ACC112 (cell line): ENCODE measurements around the gene PLCH2.

Experiments
- H2AFZ ChIP-seq: fragments of 200-600 bp; sonication (generic); one replicate; pipeline ENCODE4 v1.6.0; 2017; ENCODE audit warnings: antibody characterized with exemption, low read length; ENCODE audit not compliant: unreplicated experiment
- H3K27ac ChIP-seq: fragments of 200-600 bp; sonication (generic); 2 replicates; pipeline ENCODE4 v1.5.1; 2014; ENCODE audit warnings: low read depth, mild to moderate bottlenecking, antibody characterized with exemption, low read length, moderate library complexity
- H3K27me3 ChIP-seq: fragments of 200-600 bp; sonication (generic); 2 replicates; pipeline ENCODE4 v1.6.1; 2014; ENCODE audit warnings: mild to moderate bottlenecking, antibody characterized with exemption, low read length, moderate library complexity, mixed read lengths; ENCODE audit not compliant: insufficient read depth
- H3K36me3 ChIP-seq: fragments of 200-600 bp; sonication (generic); 2 replicates; pipeline ENCODE4 v1.6.1; 2016; ENCODE audit warnings: mild to moderate bottlenecking, antibody characterized with exemption, low read length, moderate library complexity, mixed read lengths; ENCODE audit not compliant: insufficient read depth
- H3K4me1 ChIP-seq: fragments of 200-600 bp; sonication (generic); one replicate; pipeline ENCODE4 v1.6.1; 2016; ENCODE audit warnings: low read length, mixed read lengths; ENCODE audit not compliant: insufficient read depth, unreplicated experiment, control insufficient read depth
- H3K4me3 ChIP-seq: fragments of 200-600 bp; sonication (generic); 2 replicates; pipeline ENCODE4 v1.5.1; 2014; ENCODE audit warnings: mild to moderate bottlenecking, low read depth, low read length
- H3K79me2 ChIP-seq: fragments of 200-600 bp; sonication (generic); one replicate; pipeline ENCODE4 v1.6.0; 2016; ENCODE audit warnings: low read length; ENCODE audit not compliant: control insufficient read depth, unreplicated experiment, insufficient read depth

The PLCH2 gene

DNA sequence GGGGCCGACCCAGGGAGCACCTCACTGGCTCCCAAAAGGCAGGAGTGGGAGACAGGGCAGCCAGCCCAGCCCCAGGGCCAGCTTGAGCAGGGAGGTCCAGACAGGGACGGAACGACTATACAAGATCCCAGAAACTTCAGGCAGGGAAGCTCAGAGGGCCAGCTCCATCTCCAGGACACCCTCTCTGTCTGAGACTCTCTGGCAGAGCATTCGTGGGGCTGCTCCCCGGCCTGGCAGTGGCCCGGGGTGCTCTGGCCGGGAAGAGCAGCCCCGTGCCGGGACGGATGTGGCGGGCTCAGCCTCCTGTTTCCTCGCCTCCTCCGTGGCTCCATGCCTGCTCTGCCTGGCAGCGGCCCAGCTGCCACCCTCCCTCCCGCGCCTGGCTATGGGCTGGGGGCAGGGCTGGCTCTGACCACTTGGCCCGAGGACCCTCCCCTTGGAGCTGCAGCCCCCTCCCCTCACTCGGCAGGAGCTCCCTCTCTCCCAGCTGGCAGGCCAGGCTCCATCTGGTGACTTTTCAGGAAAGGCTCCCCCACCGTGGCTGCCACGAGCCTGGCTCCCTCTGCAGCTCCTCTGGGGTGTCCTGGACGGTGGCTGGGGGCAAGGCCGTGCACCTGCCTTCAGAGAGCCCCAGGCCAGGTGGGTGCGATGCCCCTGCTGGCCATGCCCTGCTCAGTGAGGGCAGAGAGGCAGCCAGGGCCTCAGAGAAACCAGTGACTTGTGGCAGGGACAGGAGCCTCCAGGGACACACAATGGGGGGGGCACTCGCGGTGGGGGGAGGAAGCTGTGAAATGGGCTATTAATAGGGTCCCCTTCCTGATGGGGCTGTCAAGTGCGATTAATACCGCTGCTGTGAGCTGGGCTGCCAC is 5.6 kb upstream of the PLCH2 start:
- Histone ChIP-seq H3K36me3 (no peaks in the 10 kb centered on the region), H3K4me3 (no peak overlapping the region), H3K4me1 (no peaks in the 10 kb centered on the region), H3K27me3 (peaks cover 26% of the 10 kb centered on the region), H2AFZ (no peak overlapping the region), H3K27ac (no peak overlapping the region), H3K79me2 (no peaks in the 10 kb centered on the region)

DNA sequence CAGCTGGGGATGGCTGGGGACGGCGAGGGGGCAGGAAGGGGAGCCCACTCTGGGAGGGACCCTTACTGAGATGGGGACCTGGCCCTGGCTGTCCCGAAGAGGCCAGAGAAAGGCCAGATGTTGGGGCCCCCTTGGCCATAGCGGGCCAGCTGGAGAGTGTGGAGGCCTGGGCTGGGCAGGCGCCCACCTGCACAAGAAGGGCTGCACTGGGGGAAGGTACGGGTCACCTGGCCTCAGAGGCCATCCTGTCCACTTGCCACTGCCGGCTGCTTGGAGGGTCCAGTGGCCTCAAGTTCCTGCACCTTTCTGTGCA is 5.0 kb upstream of the PLCH2 start:
- H3K27me3 ChIP-seq: peaks cover 20% of the 10 kb centered on the region; the same call in 1 of the 2 replicates
- H3K4me3 ChIP-seq: no peak overlapping the region
- no peak overlapping the region for H2AFZ ChIP-seq
- no peaks in the 10 kb centered on the region for H3K36me3 ChIP-seq
- H3K27ac ChIP-seq: no peak overlapping the region
- H3K4me1 ChIP-seq: no peaks in the 10 kb centered on the region
- no peaks in the 10 kb centered on the region for H3K79me2 ChIP-seq

DNA sequence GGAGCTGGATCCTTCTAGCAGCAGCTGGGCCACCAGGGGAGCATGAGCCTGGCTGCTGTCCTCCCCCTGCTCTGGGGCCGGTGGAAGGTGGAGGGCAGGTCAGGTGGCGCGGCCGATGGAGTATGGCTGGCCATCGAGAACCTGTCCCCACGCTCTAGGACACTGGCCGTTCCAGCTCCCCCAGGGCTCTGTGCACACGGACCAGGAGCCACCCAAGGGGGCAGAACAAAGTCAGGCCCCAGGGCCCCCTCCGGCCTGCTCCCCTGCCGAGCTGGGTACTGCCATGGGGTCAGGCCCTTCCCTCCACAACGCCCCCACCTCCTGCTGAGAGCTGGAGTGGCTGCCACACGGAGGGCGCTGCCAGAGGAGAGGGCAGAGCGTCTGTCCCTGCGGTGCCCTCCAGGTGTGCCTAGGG is 4.5 kb upstream of the PLCH2 start:
- H3K79me2 ChIP-seq: no peaks in the 10 kb centered on the region
- no peak overlapping the region for H2AFZ ChIP-seq
- H3K27ac ChIP-seq: no peak overlapping the region
- no peaks in the 10 kb centered on the region for H3K4me1 ChIP-seq
- H3K27me3 ChIP-seq: peaks cover 16% of the 10 kb centered on the region; the same call in 1 of the 2 replicates
- H3K4me3 ChIP-seq: no peak overlapping the region
- no peaks in the 10 kb centered on the region for H3K36me3 ChIP-seq

DNA sequence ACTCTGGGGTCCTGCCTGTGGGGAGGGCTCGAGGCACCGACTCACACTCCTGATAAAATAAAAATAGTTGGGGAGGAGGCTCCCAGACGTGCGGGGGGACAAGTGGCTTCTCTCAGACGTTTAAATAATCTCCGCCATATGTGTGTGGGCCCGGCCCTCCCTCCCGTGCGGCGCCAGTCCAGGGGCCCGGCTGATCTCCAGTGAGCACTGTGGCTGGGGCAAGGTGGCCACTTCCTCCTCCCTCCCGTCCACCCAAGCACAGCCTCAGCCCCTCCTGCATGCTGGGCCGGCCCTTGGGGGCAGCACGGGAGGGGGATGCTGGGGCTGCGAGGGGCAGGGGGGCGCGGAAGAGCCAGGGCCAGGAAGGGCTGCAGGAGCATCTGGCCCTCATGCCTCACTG is 4.0 kb upstream of the PLCH2 start:
- Histone ChIP-seq H3K79me2 (no peaks in the 10 kb centered on the region), H3K27ac (no peak overlapping the region), H2AFZ (no peak overlapping the region), H3K36me3 (no peaks in the 10 kb centered on the region), H3K4me3 (no peak overlapping the region), H3K4me1 (no peaks in the 10 kb centered on the region), H3K27me3 (peaks cover 10% of the 10 kb centered on the region; the same call in 1 of the 2 replicates)

DNA sequence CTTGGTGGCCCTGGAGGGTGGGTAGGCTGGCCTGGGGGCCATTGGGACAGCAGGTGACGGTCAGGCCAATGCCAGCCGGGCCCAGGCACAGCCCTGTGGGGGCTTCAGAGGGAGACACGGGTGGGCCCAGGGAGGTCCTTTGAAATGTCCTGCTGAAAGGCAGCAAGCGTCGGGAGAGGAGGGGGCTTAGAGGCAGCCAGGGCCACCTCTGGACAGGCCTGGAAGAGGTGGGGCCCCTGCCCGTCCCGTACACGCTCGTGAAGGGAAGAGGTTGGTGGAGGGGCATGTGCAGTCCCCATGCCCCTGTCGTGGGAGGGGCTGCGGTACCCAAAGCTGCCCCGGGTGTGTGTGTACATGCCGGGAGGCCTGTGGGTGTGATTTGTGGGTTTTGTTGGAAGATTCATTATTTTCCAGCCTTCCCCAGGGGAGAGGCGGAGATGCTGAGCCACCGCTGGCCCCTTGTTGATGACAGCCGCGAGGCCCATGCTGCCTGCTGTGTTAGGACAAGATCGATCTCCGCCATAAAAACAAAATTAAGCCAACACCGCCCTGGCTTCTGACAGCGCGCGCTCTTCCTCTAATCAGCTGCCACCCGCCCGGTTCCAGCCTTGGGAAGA is 3.4 kb upstream of the PLCH2 start:
- H3K27ac ChIP-seq: no peak overlapping the region
- no peaks in the 10 kb centered on the region for H3K4me1 ChIP-seq
- H2AFZ ChIP-seq: no peak overlapping the region
- no peaks in the 10 kb centered on the region for H3K36me3 ChIP-seq
- peaks cover 9% of the 10 kb centered on the region; the same call in 1 of the 2 replicates for H3K27me3 ChIP-seq
- H3K79me2 ChIP-seq: no peaks in the 10 kb centered on the region
- no peak overlapping the region for H3K4me3 ChIP-seq

DNA sequence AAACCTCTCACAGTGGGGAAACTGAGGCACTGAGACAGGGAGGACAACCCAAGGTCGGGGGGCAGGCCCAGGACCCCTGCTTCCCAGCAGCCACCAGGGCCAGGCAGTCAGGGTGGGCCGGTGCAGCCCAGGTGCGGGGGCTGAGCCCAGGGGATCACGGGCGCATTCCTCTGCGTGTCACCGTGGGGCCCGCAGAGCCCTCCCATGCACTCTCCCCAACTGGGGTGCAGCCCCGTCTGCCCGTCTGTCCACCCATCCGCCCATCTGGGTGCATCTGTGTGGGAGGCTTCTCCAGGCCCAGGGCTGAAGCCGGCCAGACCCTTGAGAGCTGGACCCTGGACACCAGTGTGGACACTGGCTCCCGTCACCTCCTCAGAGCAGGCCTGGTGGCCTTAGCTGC is 2.9 kb upstream of the PLCH2 start:
- H3K36me3 ChIP-seq: no peaks in the 10 kb centered on the region
- no peak overlapping the region for H3K27ac ChIP-seq
- peaks cover 9% of the 10 kb centered on the region; the same call in 1 of the 2 replicates for H3K27me3 ChIP-seq
- H3K4me3 ChIP-seq: no peak overlapping the region
- H2AFZ ChIP-seq: no peak overlapping the region
- H3K79me2 ChIP-seq: no peaks in the 10 kb centered on the region
- no peaks in the 10 kb centered on the region for H3K4me1 ChIP-seq

DNA sequence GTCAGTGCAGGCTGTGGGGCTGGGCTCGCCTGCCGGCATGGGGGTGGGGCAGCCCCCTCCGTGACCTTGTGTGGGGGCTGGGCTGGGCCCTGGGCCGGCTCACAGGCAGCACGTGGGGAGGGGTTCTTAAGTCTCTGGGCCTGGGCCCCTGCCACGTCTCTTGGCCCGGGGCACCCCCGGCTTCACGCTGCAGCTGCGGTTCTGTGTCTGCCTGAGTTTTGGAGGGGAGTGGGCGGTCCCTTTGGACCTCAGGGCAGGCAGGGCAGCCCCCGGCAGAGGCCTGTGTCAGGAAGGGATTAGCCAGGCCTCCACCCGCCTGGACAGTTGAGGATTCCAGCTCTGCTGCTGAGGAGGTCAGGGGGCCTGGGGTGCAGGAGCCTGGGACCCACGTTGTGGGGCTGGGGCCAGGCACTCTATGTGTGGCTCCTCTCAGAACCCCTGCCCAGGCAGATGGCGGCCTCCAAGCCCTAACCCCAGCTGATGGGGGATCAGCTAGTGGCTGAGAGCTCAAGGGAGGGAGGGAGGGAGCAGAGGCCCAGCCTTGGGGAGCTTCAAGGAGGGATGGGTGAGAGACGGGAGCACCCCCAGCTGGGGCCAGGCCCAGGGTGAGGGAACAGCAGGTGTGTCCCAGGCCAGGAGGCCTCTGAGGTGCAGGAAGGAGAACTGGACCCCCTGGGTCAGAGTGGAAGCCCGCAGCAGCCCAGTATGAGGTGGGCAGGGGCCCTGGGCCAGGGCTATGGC is 1.8 kb upstream of the PLCH2 start:
- H3K27me3 ChIP-seq: peaks cover 9% of the 10 kb centered on the region; the same call in 1 of the 2 replicates
- H3K36me3 ChIP-seq: no peaks in the 10 kb centered on the region
- H3K4me1 ChIP-seq: no peaks in the 10 kb centered on the region
- H3K4me3 ChIP-seq: no peak overlapping the region
- H3K27ac ChIP-seq: no peak overlapping the region
- no peak overlapping the region for H2AFZ ChIP-seq
- H3K79me2 ChIP-seq: no peaks in the 10 kb centered on the region

DNA sequence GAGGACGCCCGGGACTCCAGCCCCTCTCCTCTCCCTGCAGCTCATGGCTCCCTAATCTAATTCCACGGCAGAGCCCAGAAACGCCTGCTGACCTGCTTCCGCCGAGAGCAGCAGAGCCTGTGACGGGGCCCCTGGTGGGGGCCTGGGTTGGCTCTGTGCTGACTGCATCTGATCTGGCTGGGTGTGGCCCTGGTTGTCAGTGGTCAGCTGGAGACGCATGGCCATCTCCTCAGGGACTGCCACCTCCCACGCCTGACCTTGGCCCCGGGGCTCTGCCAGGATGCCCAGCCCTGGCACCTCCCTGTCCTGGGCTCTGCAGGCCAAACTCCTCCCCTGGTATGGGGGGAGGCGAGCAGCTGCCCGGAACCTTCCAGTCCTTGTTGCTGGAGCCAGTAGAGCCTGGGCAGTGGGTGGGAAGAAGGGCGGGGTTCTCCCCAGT is 1.1 kb upstream of the PLCH2 start:
- Histone ChIP-seq H3K4me3 (no peak overlapping the region), H3K79me2 (no peaks in the 10 kb centered on the region), H3K27ac (no peak overlapping the region), H3K36me3 (no peaks in the 10 kb centered on the region), H3K27me3 (peaks cover 9% of the 10 kb centered on the region; the same call in 1 of the 2 replicates), H2AFZ (no peak overlapping the region), H3K4me1 (no peaks in the 10 kb centered on the region)

DNA sequence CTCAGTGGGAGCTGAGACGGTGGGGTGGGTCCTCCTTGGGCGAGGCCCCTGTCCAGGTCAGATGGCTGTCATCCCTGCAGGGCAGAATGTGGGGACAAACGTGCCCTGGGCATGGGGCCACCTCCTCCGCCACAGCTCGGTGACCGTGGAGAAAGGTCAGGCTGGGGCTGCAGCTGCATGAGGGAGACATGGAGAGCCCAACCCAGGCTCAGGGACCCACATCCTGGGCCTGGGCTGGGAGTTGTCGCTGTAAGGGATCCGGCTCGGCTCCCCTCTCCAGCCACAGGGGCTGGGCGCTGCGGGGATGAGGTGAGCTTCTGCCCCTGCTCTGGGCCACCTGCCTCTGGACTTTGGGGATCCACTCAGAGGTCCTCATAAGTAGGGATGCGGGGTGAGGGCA is 518 bp upstream of the PLCH2 start:
- Histone ChIP-seq H3K36me3 (no peaks in the 10 kb centered on the region), H3K27me3 (peaks cover 8% of the 10 kb centered on the region; the same call in 1 of the 2 replicates), H3K4me1 (no peaks in the 10 kb centered on the region), H2AFZ (no peak overlapping the region), H3K79me2 (no peaks in the 10 kb centered on the region), H3K4me3 (no peak overlapping the region), H3K27ac (no peak overlapping the region)

DNA sequence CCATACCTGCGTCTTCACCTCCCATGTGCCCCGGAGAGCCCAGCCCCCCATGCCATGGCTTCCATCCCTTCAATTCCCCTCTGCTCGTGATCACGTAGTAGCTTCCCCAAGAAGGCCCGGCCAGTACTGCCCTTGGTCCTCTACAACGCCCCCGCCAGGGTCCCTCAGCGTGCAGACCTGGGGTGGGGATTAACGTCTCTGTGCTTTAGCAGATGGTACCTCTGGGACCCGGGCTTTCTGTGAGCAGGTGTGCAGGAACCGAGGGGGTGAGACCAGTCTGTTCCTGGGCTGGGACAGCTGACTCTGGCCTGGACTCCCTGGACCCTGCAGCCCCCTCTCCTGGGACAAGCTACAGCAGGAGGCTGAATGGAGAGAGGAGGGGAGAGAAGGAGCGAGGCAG is 1.2 kb downstream of the PLCH2 start:
- Histone ChIP-seq H3K27ac (no peak overlapping the region), H3K4me3 (no peak overlapping the region), H2AFZ (no peak overlapping the region), H3K4me1 (no peaks in the 10 kb centered on the region), H3K36me3 (no peaks in the 10 kb centered on the region), H3K79me2 (no peaks in the 10 kb centered on the region), H3K27me3 (no peaks in the 10 kb centered on the region)
